ENCODE data around the gene ZDHHC18.

Gene ZDHHC18

GRCh38 chr1:26787381-26787705 is 39.1 kb upstream of the ZDHHC18 start:
- Mint-ChIP-seq H3K27ac (peak overlapping the region; percentile 99), H3K4me1 (peaks cover 87% of the 10 kb centered on the region), H3K4me3 (peak overlapping the region; percentile 98), H3K27me3 (ENCODE audit: low read depth, poor library complexity) (no peaks in the 10 kb centered on the region), H3K9me3 (no peaks in the 10 kb centered on the region), H3K36me3 (ENCODE audit: low read depth) (peaks cover 8% of the 10 kb centered on the region)
- DNase-seq: no peak
- no peak for TF ChIP-seq CTCF (IDR thresholded peaks at IDR 0.05)

GRCh38 chr1:26787706-26788514 is 38.6 kb upstream of the ZDHHC18 start, which contains the start of gene PIGV:
PIGV (plus strand) TSS chr1:26787950; CDS start chr1:26790816, 2,866 bp downstream.
- peak; percentile 92 for DNase-seq
- peak within 1 kb of the TSS; percentile 99 for H3K27ac Mint-ChIP-seq
- H3K4me3 Mint-ChIP-seq: peak within 1 kb of the TSS; percentile 98
- H3K9me3 Mint-ChIP-seq: no peaks in the 10 kb centered on the region
- H3K27me3 Mint-ChIP-seq (ENCODE audit: low read depth, poor library complexity): no peaks in the 10 kb centered on the region
- no peak for TF ChIP-seq CTCF (IDR thresholded peaks at IDR 0.05)
- peaks cover 8% of the 10 kb centered on the region for H3K36me3 Mint-ChIP-seq (ENCODE audit: low read depth)
- peaks cover 85% of the 10 kb centered on the region for H3K4me1 Mint-ChIP-seq

- H3K27ac Mint-ChIP-seq: peak overlapping the region; percentile 57
These were observed 38.0 kb upstream of the ZDHHC18 start for GRCh38 chr1:26788515-26788785.

GRCh38 chr1:26788836-26789611 is 37.5 kb upstream of the ZDHHC18 start:
- peak overlapping the region; percentile 98 for H3K4me3 Mint-ChIP-seq
- peaks cover 74% of the 10 kb centered on the region for H3K4me1 Mint-ChIP-seq
- peak; percentile 90 for TF ChIP-seq CTCF (IDR thresholded peaks at IDR 0.05)
- H3K36me3 Mint-ChIP-seq (ENCODE audit: low read depth): peaks cover 13% of the 10 kb centered on the region
- peak; percentile 78 for DNase-seq
- no peaks in the 10 kb centered on the region for H3K9me3 Mint-ChIP-seq
- peak overlapping the region; percentile 37 for H3K27ac Mint-ChIP-seq
- H3K27me3 Mint-ChIP-seq (ENCODE audit: low read depth, poor library complexity): no peaks in the 10 kb centered on the region

More at GRCh38 chr1:26788515-26788785, 38.0 kb upstream of the ZDHHC18 start:
- Mint-ChIP-seq H3K4me1 (peaks cover 80% of the 10 kb centered on the region), H3K4me3 (peak overlapping the region; percentile 98), H3K36me3 (ENCODE audit: low read depth) (peaks cover 10% of the 10 kb centered on the region), H3K27me3 (ENCODE audit: low read depth, poor library complexity) (no peaks in the 10 kb centered on the region), H3K9me3 (no peaks in the 10 kb centered on the region)
- TF ChIP-seq CTCF (IDR thresholded peaks at IDR 0.05): no peak
- no peak for DNase-seq

GRCh38 chr1:26789612-26789865 is 36.9 kb upstream of the ZDHHC18 start:
- Mint-ChIP-seq H3K9me3 (no peaks in the 10 kb centered on the region), H3K36me3 (ENCODE audit: low read depth) (peaks cover 18% of the 10 kb centered on the region), H3K4me1 (peaks cover 69% of the 10 kb centered on the region), H3K27me3 (ENCODE audit: low read depth, poor library complexity) (no peaks in the 10 kb centered on the region), H3K4me3 (no peak overlapping the region), H3K27ac (peak overlapping the region; percentile 37)
- no peak for DNase-seq
- no peak for TF ChIP-seq CTCF (IDR thresholded peaks at IDR 0.05)
